ENCODE results near the gene CFAP299. TPM values are rescaled to one million over a fixed set of nuclear protein-coding genes. Genes with fewer than 3 reads are reported as not detected.

Gene CFAP299
- total and polyA plus RNA-seq, 9 of the 15 experiments (the other 6 are each of a cell fraction or from before 2014, with no cell fraction given): 0.09 to 3.0 (median 0.76) TPM

DNA sequence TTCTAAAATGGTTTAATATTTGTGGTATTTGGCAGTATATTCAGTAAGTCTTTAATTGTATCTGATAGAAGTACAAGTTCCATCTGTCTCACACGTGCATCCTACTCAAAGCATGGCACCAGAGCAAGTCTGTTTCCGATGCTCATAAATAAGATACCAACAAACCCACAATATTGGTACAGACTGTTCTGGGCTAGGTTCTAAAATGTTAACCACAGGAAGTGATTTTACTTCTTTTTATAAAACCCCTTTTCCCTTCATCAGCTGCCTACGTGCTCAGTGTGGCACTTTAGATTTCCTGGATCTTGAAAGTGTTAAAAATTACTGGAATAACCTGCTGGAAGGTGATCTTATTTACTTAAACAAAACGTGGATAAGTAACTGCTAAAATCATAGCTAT is 165.1 kb downstream of the CFAP299 start (continued):
- TF ChIP-seq NONO (IDR thresholded peaks at IDR 0.05; ENCODE audit: low read depth in 2 of 2, low read length in 1 of 2) (no peak), E2F1 (CRISPR knock-in tag; IDR thresholded peaks at IDR 0.05) (no peak)

DNA sequence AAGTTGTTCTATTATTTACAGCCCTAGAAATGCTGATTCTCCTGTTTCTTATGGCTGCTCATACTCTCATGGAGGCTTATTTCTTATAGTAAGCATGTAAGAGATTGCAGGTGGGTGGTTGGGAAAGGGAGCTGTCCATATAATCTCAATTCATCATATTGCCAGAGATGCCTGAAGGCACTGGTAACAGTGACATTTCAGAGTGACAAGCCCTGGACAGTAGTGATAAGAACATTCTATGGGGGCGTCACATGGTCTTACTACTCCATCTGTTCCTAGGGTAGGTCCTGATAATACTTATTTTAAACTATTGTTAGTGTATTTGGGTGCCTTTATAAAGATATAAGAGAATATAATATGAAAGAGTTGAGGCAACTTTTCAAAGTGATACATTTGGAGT is 171.5 kb downstream of the CFAP299 start:
- intact Hi-C loops (cut with micrococcal nuclease): no loop called here
- BruUV-seq (replicated peaks): no TSS peak
- Histone ChIP-seq H3K4me1 (replicated peaks in 1 of 2; ENCODE audit: control insufficient read depth in 2 of 2, insufficient read depth in 2 of 2, low read length in 2 of 2) (no peaks in the 10 kb centered on the region; a peak in 1 of 5 replicates), H3K4me3 (no peak overlapping the region), H2AFZ (ENCODE audit: low read depth, low read length) (no peak overlapping the region), H4K20me1 (replicated peaks; ENCODE audit: control insufficient read depth, insufficient read depth, low read length) (no peaks in the 10 kb centered on the region; the same call in 1 of the 2 replicates), H3K9me3 (replicated peaks; ENCODE audit: control insufficient read depth, insufficient read depth, low read depth, low read length) (no peaks in the 10 kb centered on the region), H3K27ac (ENCODE audit: extremely low read depth, low read depth, low read length) (no peak overlapping the region), H3K9ac (ENCODE audit: insufficient read depth in 1 of 2, low read depth in 2 of 2, low read length in 2 of 2) (no peak overlapping the region), H3K27me3 (ENCODE audit: control insufficient read depth in 2 of 2, insufficient read depth in 2 of 2, low read length in 2 of 2) (no peaks in the 10 kb centered on the region; a peak in 1 of 5 replicates), H3K79me2 (ENCODE audit: control insufficient read depth, insufficient read depth, low read length) (no peaks in the 10 kb centered on the region), H3K9me1 (ENCODE audit: control insufficient read depth, insufficient read depth, low read length) (no peaks in the 10 kb centered on the region), H3K4me2 (ENCODE audit: insufficient read depth, low read length) (no peak overlapping the region), H3K36me3 (ENCODE audit: control insufficient read depth, insufficient read depth, low read length) (no peaks in the 10 kb centered on the region)
- DNase-seq (ENCODE audit: extremely low read depth in 1 of 4, low spot score in 3 of 4) (peak in 3 of 4 experiments; percentile 8 to 65 (median 24)), FAIRE-seq (peak; percentile 72), ATAC-seq (peak; percentile 63)
- in situ Hi-C loops (cut with MboI): no loop called here
- CTCF ChIA-PET (ENCODE audit: low intra/inter-chr PET ratio): no interaction called here
- WGBS (ENCODE audit: insufficient coverage, low coverage, missing lambda C conversion rate): 0% methylated on average over 1 of the region's 1 CpG
- POLR2A ChIA-PET: no interaction called here
- 0 out of 2 replicates have a peak, but pooled peaks have one; percentile 78 for TF ChIP-seq SMAD3 (CRISPR knock-in tag; conservative IDR thresholded peaks at IDR 0.05)
- TF ChIP-seq SETDB1 (IDR thresholded peaks at IDR 0.05; ENCODE audit: low read length): no peak
- no peak for TF ChIP-seq TCF7L2 (IDR thresholded peaks at IDR 0.05; ENCODE audit: low read depth, low read length)
- peak; percentile 67 for TF ChIP-seq EGR1 (conservative IDR thresholded peaks at IDR 0.05)
- TF ChIP-seq NCOR1 (IDR thresholded peaks at IDR 0.05): peak; percentile 82
- TF ChIP-seq, protein P1, sequence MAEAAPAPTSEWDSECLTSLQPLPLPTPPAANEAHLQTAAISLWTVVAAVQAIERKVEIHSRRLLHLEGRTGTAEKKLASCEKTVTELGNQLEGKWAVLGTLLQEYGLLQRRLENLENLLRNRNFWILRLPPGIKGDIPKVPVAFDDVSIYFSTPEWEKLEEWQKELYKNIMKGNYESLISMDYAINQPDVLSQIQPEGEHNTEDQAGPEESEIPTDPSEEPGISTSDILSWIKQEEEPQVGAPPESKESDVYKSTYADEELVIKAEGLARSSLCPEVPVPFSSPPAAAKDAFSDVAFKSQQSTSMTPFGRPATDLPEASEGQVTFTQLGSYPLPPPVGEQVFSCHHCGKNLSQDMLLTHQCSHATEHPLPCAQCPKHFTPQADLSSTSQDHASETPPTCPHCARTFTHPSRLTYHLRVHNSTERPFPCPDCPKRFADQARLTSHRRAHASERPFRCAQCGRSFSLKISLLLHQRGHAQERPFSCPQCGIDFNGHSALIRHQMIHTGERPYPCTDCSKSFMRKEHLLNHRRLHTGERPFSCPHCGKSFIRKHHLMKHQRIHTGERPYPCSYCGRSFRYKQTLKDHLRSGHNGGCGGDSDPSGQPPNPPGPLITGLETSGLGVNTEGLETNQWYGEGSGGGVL (CRISPR knock-in tag; IDR thresholded peaks at IDR 0.05): no peak
- TF ChIP-seq SOX6 (IDR thresholded peaks at IDR 0.05): peak; percentile 77; the same call in 1 of the 2 replicates
- TF ChIP-seq RCOR1 (IDR thresholded peaks at IDR 0.05; ENCODE audit: borderline replicate concordance in 1 of 2, low read depth in 2 of 2, low read length in 2 of 2): peak in 1 of 2 experiments; percentile 59; a peak in 1 of 4 replicates
- TF ChIP-seq PBX2 (CRISPR knock-in tag; IDR thresholded peaks at IDR 0.05; ENCODE audit: low read depth): no peak
- peak; percentile 57 for TF ChIP-seq PBX2 (tag; conservative IDR thresholded peaks at IDR 0.05; ENCODE audit: low read depth)
- TF ChIP-seq ARID1B (IDR thresholded peaks at IDR 0.05): peak; percentile 82
- peak; percentile 79; the same call in 1 of the 2 replicates for TF ChIP-seq PML (IDR thresholded peaks at IDR 0.05; ENCODE audit: low read length)
- peak; percentile 80 for TF ChIP-seq MEIS2 (IDR thresholded peaks at IDR 0.05; ENCODE audit: partially characterized antibody)

Data from K562 (cell line).